NCI-H524 treated with DMSO at 0.1 percent for 48 hours (cell line): ENCODE measurements around the gene CNOT4.
"Not testable (repeated sequence)": the region's sequence is repeated elsewhere in the genome, so short reads cannot be mapped to it uniquely, and the experiment has no call there.

Source experiments
- DNase-seq: peaks from one replicate; lab custom pipeline; 2025; lab: John Stamatoyannopoulos, UW

The CNOT4 gene

GRCh38 chr7:135454060-135454459 is 55.8 kb downstream of the CNOT4 start:
- no peak for DNase-seq

DNA sequence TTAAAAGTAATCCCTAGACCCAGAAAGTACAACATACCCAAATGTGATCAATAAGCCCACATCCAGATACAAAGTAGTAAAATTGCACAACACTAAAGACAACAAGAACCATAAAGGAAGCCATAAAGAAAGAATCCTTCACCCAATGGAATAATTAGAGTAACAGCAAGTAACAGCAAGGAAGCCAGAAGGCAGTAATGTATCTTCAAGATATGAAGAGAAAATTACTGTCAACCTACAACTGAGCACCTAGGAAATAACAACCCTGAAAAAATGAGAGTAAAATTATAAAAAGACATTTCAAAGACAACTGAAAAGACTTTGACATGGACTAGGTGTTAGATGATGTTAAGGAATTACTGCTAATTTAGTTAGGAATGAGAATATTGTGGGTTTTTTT is 60.5 kb downstream of the CNOT4 start:
- DNase-seq, result no peak

- no peak for DNase-seq
Observed at GRCh38 chr7:135448753-135449152, 61.1 kb downstream of the CNOT4 start.

GRCh38 chr7:135447748-135448147 is 62.2 kb downstream of the CNOT4 start:
- no peak for DNase-seq

DNA sequence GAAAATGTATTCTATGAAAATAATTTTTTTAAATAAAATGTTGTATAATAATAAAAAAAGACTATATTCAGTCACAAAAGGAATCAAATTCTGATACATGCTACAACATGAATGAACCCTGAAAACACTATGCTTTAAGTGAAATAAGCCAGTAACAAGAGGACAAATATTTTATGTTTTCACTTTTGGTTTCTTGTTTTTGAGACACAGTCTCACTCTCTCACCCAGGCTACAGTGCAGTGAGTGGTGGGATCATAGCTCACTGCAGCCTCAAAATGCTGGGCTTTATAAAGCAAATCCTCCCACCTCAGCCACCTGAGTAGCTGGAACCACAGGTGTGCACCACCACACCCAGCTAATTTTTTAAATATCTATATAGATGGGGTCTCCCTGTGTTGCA is 64.2 kb downstream of the CNOT4 start:
- DNase-seq, result no peak

GRCh38 chr7:135445266-135445665 is 64.6 kb downstream of the CNOT4 start:
- not testable (repeated sequence) for DNase-seq

DNA sequence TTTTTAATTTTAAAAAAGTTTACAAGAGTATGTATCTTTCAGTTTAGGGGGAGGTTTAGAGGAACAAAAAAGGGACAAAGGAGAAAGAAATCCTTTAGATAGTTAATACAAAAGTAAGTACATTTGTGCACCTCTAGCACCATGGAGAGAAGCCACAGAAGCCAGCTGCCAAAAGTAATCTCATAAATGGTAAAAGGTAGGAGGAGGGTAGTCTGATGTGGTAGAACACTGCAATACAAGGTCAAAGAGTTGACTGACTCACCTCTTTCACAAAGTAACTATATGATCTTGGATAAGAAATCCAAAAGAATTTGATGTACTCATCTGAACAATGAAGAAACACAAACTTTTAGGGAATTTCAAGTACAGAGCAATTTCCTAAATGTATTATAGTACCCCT is 68.1 kb downstream of the CNOT4 start:
- DNase-seq, result no peak

DNA sequence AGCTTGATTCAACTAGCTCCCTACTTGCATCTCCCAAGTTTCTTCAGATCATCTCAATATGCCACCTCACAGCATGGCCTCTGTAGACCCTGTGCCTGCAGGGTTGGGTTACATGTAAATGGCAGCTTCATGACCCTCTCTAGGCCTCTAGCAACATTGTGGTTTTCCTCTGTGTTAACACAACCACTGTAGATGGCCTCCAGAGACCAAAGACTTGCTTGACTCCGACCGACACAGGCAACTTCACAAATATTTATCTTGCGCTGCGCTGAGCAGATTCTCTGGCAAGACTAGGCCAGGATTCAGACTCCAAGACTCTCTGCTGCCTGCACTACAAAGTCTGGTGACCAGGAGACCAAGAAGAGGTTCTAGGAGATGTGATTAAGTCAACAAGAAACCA is 75.9 kb downstream of the CNOT4 start:
- no peak for DNase-seq

DNA sequence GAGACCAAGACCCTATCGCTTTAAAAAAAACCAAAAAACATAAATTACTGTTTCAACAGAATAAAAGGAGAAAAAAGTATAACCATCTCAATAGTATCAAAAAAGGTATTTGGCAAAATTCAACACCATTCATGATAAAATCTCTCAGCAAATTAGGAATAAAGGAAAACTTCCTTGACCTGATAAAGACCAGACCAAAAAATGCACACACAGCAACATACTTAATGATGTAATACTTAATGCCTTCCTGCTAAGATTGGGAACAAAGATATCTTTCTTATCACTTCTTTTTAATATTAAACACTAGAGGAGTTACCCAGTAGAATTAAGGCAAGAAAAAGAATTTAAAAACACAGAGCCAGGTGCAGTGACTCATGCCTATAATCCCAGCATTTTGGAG is 79.3 kb downstream of the CNOT4 start:
- DNase-seq, result no peak

DNA sequence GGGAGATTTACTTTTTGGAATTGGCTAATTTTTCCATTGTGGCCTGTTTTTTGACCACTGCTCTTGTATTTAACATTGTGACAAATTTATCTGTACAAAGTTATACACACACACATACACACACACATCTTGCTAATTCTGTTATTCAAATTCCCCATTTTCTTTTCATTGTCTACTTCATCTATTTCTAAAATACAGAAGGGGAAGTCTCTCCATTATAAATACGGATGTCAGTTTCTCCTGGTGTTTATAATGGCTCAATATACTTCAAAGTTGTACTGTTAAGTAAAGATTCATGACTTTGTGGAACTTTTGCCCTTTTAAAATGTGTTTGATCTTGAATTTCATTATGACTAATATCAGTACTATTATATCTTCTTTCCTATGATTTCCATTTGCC is 81.0 kb downstream of the CNOT4 start:
- DNase-seq, result no peak

DNA sequence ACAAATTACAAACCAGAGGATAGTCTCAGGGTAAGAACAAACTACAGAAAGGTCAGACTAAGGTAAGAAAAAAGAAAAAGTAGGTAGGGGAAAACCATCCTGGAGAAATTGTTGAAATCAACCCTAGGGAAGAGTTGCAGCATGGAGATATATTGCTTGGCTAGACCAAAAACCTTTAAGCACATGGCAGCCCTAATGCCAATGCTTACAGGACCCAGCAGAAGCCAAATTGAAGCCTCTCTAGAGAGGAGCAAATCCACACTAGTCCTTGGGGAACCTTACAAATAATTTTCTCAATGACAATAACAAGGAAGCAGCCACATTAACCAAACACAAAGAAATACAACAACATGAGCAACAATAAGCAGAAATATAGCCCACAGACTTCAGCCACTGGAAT is 81.9 kb downstream of the CNOT4 start:
- no peak for DNase-seq

DNA sequence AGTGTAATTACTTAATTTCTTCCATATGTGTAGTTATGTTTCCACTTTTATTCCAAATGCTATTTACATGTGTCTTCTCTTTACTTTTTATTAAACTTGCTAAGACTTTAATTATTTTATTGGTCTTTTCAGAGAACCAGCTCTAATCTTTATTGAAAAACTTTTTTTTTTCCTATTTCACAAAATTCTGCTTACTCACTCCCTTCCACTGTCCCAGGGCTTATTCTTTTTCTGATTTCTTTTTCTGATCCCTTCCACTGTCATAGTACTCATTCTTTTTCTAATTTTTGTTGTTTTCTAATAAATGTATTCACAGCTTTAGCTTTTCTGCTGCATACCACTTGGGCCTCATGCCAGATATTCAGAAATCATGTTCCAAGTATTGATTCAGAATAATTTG is 82.7 kb downstream of the CNOT4 start:
- no peak for DNase-seq

DNA sequence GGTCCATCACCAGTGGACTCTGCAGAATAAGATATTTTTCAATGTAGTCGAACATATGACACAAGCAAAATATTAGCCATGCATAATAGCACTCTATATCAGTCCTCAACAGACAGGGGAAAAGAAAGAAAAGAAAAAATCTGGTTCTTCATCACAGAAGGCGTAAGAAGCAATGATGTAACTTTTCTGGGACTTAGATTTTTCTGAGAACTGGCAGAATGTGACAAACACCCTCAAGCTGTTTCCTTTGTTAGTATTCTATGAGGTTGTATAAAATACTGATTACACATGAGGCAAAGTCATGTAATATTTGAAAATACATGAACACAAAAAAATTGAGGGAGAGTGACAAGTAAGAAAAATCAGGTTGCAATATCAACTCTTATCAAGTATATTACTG is 84.9 kb downstream of the CNOT4 start:
- DNase-seq, result no peak

- DNase-seq, result no peak
Observed at GRCh38 chr7:135420786-135421185, 89.1 kb downstream of the CNOT4 start.

DNA sequence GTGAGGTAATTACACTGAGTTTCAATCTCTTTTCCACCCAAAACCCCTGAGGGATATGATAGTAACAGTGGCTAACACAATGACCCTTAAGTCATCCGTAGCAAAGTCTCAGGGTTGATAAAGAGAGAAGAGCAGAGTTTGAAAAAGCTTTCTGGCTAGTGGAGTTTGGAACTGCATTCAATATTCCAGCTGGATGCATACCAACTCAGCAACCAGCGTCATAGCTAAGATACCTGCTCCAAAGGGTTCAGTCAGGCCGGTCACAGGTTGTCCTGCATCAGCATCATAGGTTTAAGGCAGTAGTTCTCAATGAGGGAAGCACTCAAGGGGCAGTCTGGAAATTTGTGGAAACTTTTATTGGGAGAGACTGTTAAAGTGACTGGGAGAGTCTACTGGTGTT is 93.5 kb downstream of the CNOT4 start:
- DNase-seq, result no peak

- no peak for DNase-seq
Observed at GRCh38 chr7:135414850-135415439, 95.0 kb downstream of the CNOT4 start.

DNA sequence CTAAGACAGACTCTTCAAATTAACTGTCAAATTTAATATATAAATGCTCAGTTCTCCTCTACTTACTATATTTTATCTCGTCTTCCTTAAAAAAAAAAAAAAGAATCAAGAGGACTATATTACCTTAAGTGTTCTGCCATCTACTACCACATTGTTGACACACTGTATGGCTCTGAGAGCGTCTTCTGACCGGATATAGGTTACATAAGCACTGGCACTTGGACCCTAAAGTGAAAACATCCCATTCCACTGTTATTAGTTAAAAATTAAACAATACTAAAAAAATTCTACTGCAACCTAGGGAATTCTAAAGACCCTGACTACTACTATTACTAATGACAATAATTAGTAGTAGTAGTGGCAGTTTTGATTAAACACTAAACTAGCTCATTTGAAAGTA is 95.7 kb downstream of the CNOT4 start:
- no peak for DNase-seq

DNA sequence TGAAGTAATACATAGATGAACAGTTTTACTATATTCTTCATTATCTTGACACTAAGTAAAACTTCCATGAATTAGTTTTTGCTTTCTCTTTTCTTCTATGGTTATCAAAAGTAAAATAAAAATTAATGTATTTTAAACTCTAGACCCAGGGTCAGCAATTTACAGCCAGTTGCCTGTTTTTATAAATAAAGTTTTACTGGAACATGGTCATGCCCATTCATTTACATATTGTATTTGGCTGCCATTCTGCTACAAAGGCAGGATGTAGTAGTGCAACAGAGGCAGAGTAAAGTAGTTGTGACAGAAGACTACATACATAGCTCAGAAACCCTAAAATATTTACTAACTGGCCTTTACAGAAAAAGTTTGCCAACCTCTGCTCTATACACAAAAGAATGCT is 98.8 kb downstream of the CNOT4 start:
- no peak for DNase-seq

DNA sequence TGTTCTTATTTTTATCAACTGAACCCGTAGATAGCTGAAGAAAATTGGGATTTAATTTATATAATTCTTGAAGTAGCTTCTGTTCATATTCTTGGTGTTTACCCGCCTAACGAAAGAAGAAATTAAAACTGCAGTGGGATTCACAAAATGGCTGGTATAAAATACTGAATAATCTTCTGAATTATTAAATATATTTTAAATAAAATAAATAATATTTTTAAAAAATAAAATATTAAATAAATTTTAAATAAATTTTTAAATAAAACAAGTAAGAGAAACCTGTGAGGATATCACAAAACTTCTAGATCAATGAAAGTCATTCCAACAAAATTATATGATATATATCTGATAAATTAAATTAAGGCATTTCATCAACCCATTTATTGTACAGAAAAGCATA is 99.4 kb downstream of the CNOT4 start:
- no peak for DNase-seq

DNA sequence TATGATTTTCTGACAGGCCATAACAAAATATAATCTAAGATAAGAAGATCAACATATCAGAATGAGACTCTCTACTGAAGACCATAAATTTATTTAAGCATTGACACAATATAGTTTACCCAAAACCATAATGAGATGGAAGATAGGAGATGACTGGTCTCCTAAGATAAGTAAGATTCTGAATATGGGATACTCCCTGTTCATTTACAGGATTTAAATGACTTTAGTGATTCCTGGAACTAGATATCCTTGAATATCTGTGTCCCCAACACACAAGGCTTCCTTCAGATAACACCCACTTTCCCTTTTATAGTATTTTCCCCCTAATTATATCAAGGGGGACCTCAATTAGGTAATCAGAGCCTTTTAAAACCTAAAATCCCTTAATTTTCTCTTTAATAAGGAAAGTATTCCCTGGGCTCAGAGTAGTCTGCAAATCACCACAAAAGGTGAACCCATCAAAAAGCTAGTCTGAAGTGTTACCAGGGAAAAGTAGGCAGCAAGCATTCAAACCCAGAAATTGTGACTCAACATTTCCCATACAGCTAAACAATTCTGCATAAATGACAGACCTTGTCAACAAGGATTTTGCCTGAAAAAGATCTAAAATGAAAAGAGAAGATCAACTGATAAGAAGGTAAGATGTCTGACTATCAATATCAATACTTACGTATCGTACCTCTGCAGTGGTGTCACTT is 99.9 kb downstream of the CNOT4 start:
- DNase-seq, result no peak

DNA sequence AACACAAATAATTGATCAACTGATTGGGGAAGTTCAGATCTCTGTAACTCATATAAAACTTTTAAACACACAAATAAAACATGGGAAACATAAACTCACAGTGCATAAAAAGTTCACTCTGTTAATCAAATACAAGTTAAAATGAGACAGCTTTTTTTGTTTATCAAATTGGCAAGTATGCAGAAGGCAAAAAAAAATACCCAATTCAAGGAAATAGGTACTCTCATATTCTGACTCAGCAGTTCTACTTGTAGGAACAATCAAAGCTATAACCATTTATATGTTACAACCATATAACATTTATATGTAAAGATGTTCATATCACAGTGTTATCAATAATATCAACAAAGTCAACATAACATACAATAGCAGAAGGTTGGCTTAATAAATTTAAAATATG is 102.0 kb downstream of the CNOT4 start:
- no peak for DNase-seq

GRCh38 chr7:135406918-135407317 is 103.0 kb downstream of the CNOT4 start:
- no peak for DNase-seq

DNA sequence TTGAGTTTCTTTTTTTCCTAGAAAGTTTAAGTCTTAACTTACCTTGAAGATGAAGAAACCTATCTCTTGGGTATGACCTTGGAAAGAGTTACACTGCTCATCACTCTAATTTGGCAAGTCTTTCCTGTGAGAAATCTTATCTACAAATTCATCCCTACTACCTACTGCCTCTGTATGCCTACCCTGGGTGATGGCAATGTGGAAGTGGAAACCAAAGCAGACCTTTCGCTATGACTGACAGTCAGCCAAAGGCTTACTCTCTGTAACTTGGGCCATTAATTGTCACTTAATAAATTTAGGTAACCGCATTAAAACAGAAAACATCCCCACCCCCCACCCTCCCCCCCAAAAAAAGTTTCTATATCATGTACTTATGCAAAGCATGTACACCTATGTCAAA is 103.9 kb downstream of the CNOT4 start:
- no peak for DNase-seq

DNA sequence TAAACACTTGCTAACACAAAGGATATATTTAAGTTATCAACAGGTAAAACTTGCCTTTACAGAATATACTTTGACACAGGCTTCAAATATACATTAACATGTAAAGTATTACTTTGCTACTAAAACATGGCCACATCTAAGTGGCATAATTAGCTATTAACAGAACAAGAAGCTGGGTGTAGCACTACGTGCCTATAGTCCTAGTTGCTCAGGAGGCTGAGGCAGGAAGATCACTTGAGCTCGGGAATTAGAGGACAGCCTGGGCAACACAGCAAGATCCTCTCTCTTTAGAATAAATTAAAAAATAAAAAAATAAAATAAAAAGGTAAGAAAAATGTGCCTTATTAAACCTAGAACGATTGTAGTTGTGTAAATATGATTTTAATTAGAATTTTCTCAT is 106.6 kb downstream of the CNOT4 start:
- no peak for DNase-seq
